ENCODE measurements around the gene SFXN5.

DNA sequence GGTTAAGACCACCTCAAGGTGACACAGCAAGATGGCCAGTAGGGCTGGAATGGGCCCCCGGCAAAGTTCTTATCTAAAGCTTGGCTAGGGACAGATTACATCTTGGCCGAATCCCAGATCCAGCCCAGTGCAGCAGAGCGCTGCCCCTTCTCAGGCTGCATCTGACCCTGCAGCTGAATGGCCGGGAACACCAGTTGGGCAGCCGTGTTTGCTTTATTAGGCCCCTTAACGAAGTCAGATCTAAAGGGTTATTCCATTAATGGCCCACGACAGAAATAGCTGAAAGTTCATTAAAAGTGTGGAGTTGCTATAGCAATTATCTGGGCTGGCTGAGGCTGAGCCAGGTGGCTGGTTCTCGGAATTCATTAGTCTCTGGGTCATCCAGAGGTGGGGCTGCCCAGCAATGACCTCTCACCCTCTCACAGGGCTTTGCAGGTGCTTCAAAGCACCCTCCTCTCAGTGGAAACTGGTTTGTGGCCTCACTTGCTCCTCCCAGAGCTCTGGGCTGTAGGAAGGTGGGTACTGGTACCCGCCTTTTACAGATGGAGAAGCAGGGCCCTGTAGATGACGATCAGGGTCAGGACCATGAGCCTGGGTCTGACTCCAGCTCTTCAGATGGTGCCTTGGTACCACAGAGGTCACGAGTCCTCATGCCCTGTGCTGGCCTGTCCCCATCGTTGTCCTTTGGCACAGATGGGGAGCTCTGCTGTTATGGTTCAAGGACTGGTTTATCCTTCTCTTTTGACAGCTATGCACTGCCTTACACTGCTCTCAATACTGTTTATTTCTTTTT lies 85.4 kb downstream of the SFXN5 start:
- TF ChIP-seq, protein P1, sequence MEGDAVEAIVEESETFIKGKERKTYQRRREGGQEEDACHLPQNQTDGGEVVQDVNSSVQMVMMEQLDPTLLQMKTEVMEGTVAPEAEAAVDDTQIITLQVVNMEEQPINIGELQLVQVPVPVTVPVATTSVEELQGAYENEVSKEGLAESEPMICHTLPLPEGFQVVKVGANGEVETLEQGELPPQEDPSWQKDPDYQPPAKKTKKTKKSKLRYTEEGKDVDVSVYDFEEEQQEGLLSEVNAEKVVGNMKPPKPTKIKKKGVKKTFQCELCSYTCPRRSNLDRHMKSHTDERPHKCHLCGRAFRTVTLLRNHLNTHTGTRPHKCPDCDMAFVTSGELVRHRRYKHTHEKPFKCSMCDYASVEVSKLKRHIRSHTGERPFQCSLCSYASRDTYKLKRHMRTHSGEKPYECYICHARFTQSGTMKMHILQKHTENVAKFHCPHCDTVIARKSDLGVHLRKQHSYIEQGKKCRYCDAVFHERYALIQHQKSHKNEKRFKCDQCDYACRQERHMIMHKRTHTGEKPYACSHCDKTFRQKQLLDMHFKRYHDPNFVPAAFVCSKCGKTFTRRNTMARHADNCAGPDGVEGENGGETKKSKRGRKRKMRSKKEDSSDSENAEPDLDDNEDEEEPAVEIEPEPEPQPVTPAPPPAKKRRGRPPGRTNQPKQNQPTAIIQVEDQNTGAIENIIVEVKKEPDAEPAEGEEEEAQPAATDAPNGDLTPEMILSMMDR (IDR thresholded peaks at IDR 0.05; ENCODE audit: low read length): no peak
- TF ChIP-seq EZH2 (IDR thresholded peaks at IDR 0.05; ENCODE audit: borderline replicate concordance, low read length): no peak
